IMR-90 (cell line): Measurements from ENCODE around the gene RCE1. TPM values are rescaled to one million over a fixed set of nuclear protein-coding genes. Genes with fewer than 3 reads are reported as not detected.

ENCODE experiments used
- ATAC-seq: fragments of 200-7000 bp; cut with Tn5 transposase; 2 replicates; pipeline ENCODE4 v1.9.1; 2020; ENCODE audit warnings: low read depth, mild to moderate bottlenecking, moderate library complexity
- BruUV-seq: library from RNA; stranded (reverse); fragments of 400-500 nt; replicated peaks from 2 replicates; lab custom pipeline; 2021; lab: Mats Ljungman, UMichigan
- CTCF ChIA-PET: fragments of 300-600 bp; formaldehyde crosslinking; extraction: SDS; loops from one replicate; lab custom pipeline; 2021; ENCODE audit warnings: antibody characterized with exemption; lab: Yijun Ruan, JAX
- POLR2A ChIA-PET: fragments of 300-600 bp; sonication (Branson Sonifier 250); formaldehyde crosslinking; loops from one replicate; lab custom pipeline; 2022; ENCODE audit warnings: antibody characterized with exemption; ENCODE audit not compliant: unreplicated experiment; lab: Charles Lee
- DNase-seq: peaks from one replicate; pipeline ENCODE4 v3.0.0; 2013
- H2AFZ ChIP-seq: replicated peaks from 2 replicates; pipeline ENCODE3; 2013; ENCODE audit warnings: low read length, mild to moderate bottlenecking; ENCODE audit not compliant: poor library complexity
- H2AK5ac ChIP-seq: 2 replicates; pipeline ENCODE4 v1.6.1; 2013; ENCODE audit warnings: low read depth, low read length, inconsistent platforms
- H2AK9ac ChIP-seq: replicated peaks from 2 replicates; pipeline ENCODE3; 2013; ENCODE audit warnings: mild to moderate bottlenecking, low read depth, low read length, moderate library complexity; ENCODE audit not compliant: poor library complexity
- H2BK120ac ChIP-seq: 2 replicates; pipeline ENCODE4 v1.6.1; 2013; ENCODE audit warnings: low read depth, low read length, inconsistent platforms
- H2BK15ac ChIP-seq: 3 replicates; pipeline ENCODE4 v1.6.1; 2013; ENCODE audit warnings: low read depth, low read length, inconsistent platforms
- H2BK20ac ChIP-seq: 2 replicates; pipeline ENCODE4 v1.6.1; 2013; ENCODE audit warnings: low read depth, mild to moderate bottlenecking, inconsistent platforms, low read length, moderate library complexity
- H2BK5ac ChIP-seq: 2 replicates; pipeline ENCODE4 v1.6.1; 2013; ENCODE audit warnings: mild to moderate bottlenecking, low read depth, low read length, inconsistent platforms; ENCODE audit not compliant: poor library complexity, severe bottlenecking
- H3K14ac ChIP-seq: replicated peaks from 2 replicates; pipeline ENCODE4 v1.6.1; 2013; ENCODE audit warnings: low read depth, low read length, inconsistent platforms
- H3K18ac ChIP-seq: 2 replicates; pipeline ENCODE4 v1.6.1; 2013; ENCODE audit warnings: low read depth, low read length, control low read depth
- H3K23ac ChIP-seq: 2 replicates; pipeline ENCODE4 v1.6.1; 2013; ENCODE audit warnings: low read depth, low read length, inconsistent platforms
- H3K27ac ChIP-seq: 2 replicates; pipeline ENCODE4 v1.5.1; 2013; ENCODE audit warnings: mild to moderate bottlenecking, control low read depth, low read length; ENCODE audit not compliant: insufficient read depth
- H3K27me3 ChIP-seq: 2 replicates; pipeline ENCODE4 v1.6.1; 2013; ENCODE audit warnings: low read length; ENCODE audit not compliant: control insufficient read depth, insufficient read depth
- H3K36me3 ChIP-seq: 2 replicates; pipeline ENCODE4 v1.6.1; 2013; ENCODE audit warnings: low read length, mixed read lengths; ENCODE audit not compliant: control insufficient read depth, insufficient read depth
- H3K4ac ChIP-seq: 2 replicates; pipeline ENCODE4 v1.6.1; 2013; ENCODE audit warnings: low read depth, low read length, inconsistent platforms
- H3K4me1 ChIP-seq: 2 replicates; pipeline ENCODE4 v1.6.1; 2013; ENCODE audit warnings: low read length, mixed read lengths; ENCODE audit not compliant: control insufficient read depth, insufficient read depth
- H3K4me2 ChIP-seq: 2 replicates; pipeline ENCODE4 v1.6.1; 2013; ENCODE audit warnings: low read depth, mild to moderate bottlenecking, control low read depth, low read length, moderate library complexity
- H3K4me3 ChIP-seq: 2 replicates; pipeline ENCODE4 v1.5.1; 2013; ENCODE audit warnings: low read depth, mild to moderate bottlenecking, control low read depth, low read length, moderate library complexity; ENCODE audit not compliant: insufficient read depth
- H3K56ac ChIP-seq: 2 replicates; pipeline ENCODE4 v1.6.1; 2013; ENCODE audit warnings: low read length, inconsistent platforms; ENCODE audit not compliant: insufficient read depth; ENCODE audit errors: extremely low read depth
- H3K79me1 ChIP-seq, 2 experiments: 2 replicates each; pipeline ENCODE4 v1.6.1; 2013; ENCODE audit warnings: low read length in 2 of 2, inconsistent platforms in 1 of 2, low read depth in 1 of 2
- H3K9ac ChIP-seq: 2 replicates; pipeline ENCODE4 v1.6.1; 2013; ENCODE audit warnings: low read depth, low read length, control low read depth
- H3K9me1 ChIP-seq: 2 replicates; pipeline ENCODE4 v1.6.1; 2013; ENCODE audit warnings: low read length, inconsistent platforms; ENCODE audit not compliant: insufficient read depth
- H3K9me3 ChIP-seq: 2 replicates; pipeline ENCODE4 v1.6.1; 2013; ENCODE audit warnings: low read length; ENCODE audit not compliant: control insufficient read depth, insufficient read depth
- H4K20me1 ChIP-seq: 2 replicates; pipeline ENCODE4 v1.6.1; 2013; ENCODE audit warnings: low read length, inconsistent platforms; ENCODE audit not compliant: insufficient read depth
- H4K5ac ChIP-seq: 2 replicates; pipeline ENCODE4 v1.6.1; 2013; ENCODE audit warnings: mild to moderate bottlenecking, low read depth, low read length, control low read depth
- H4K8ac ChIP-seq, 2 experiments: 2 replicates each; pipeline ENCODE4 v1.6.1; 2013; ENCODE audit warnings: low read depth in 2 of 2, low read length in 2 of 2, control low read depth in 1 of 2, inconsistent platforms in 1 of 2
- H4K91ac ChIP-seq: 2 replicates; pipeline ENCODE4 v1.6.1; 2013; ENCODE audit warnings: low read depth, low read length, inconsistent platforms; ENCODE audit not compliant: insufficient read depth
- CEBPB ChIP-seq: IDR thresholded peaks from 2 replicates; pipeline ENCODE4 v1.6.1; 2012; ENCODE audit warnings: low read depth, low read length, improper control_type of control experiment
- CHD1 ChIP-seq: IDR thresholded peaks from 2 replicates; pipeline ENCODE4 v1.6.1; 2012; ENCODE audit warnings: low read depth, low read length, improper control_type of control experiment
- ELK1 ChIP-seq: fragments of 150-350 bp; IDR thresholded peaks from 2 replicates; pipeline ENCODE4 v1.6.1; 2016; ENCODE audit warnings: low read depth, mild to moderate bottlenecking, low read length, moderate library complexity, borderline replicate concordance
- FOS ChIP-seq: fragments of 150-350 bp; IDR thresholded peaks from 2 replicates; pipeline ENCODE4 v1.6.1; 2016; ENCODE audit warnings: low read depth, low read length
- MAZ ChIP-seq: IDR thresholded peaks from 2 replicates; pipeline ENCODE4 v1.6.1; 2012; ENCODE audit warnings: low read depth, mild to moderate bottlenecking, low read length, improper control_type of control experiment, moderate library complexity, borderline replicate concordance
- MXI1 ChIP-seq: IDR thresholded peaks from 2 replicates; pipeline ENCODE4 v1.6.1; 2012; ENCODE audit warnings: low read depth, mild to moderate bottlenecking, low read length, moderate library complexity, borderline replicate concordance
- NFE2L2 ChIP-seq: fragments of 150-350 bp; IDR thresholded peaks from 2 replicates; pipeline ENCODE4 v1.6.1; 2016; ENCODE audit warnings: low read depth, mild to moderate bottlenecking, low read length
- POLR2A ChIP-seq: IDR thresholded peaks from 2 replicates; pipeline ENCODE4 v1.6.1; 2012; ENCODE audit warnings: mild to moderate bottlenecking, low read depth, low read length
- RFX5 ChIP-seq: IDR thresholded peaks from 2 replicates; pipeline ENCODE4 v1.8.0; 2012; ENCODE audit warnings: low read depth, mild to moderate bottlenecking, low read length, moderate library complexity
- SMC3 ChIP-seq: fragments of 150-350 bp; IDR thresholded peaks from 2 replicates; pipeline ENCODE4 v1.6.1; 2016; ENCODE audit warnings: low read depth, mild to moderate bottlenecking, antibody characterized with exemption, low read length, moderate library complexity
- WGBS, 2 experiments: methylation state at CpG; one replicate each; pipeline versions ENCODE4 v1.1.5 to v1.1.7; 2013; ENCODE audit warnings: missing lambda C conversion rate in 2 of 2; ENCODE audit not compliant: insufficient read length in 1 of 2; ENCODE audit errors: extremely low coverage in 2 of 2; 5-methylcytosine and 5-hydroxymethylcytosine counted together
- dilution Hi-C: fragments of 300-500 bp; cut with HindIII; formaldehyde crosslinking; loops from one replicate; pipeline ENCODE4 v1.14.3; 2018; ENCODE audit warnings: low sequenced_read_pairs; ENCODE audit not compliant: unreplicated experiment
- in situ Hi-C: fragments of 300-500 bp; cut with MboI; formaldehyde crosslinking; loops from 3 replicates; pipeline ENCODE4 v1.14.3; 2019; ENCODE audit warnings: low sequenced_read_pairs, inconsistent platforms, mixed read lengths
- intact Hi-C: fragments of 100-400 bp; cut with micrococcal nuclease; formaldehyde crosslinking; loops from 2 replicates; pipeline ENCODE4 v1.10.0; 2022
- polyA plus RNA-seq, 3 experiments: library from polyadenylated mRNA; depleted of rRNA; stranded (reverse); fragments of >200 nt; gene quantifications; 2 replicates each; pipeline ENCODE4 v1.2.3, GENCODE V29; 2012; ENCODE audit warnings: low replicate concordance in 1 of 3
- total RNA-seq: library from RNA; depleted of rRNA; stranded (reverse); fragments of >200 nt; gene quantifications from 2 replicates; pipeline ENCODE4 v1.2.3, GENCODE V29; 2012
- TF ChIP-seq, protein P1 (sequence below): fragments of 150-350 bp; IDR thresholded peaks from 2 replicates; pipeline ENCODE4 v1.6.1; 2017; ENCODE audit warnings: mild to moderate bottlenecking, antibody characterized with exemption, low read length, low read depth
- TF ChIP-seq, protein P2 (sequence below): conservative IDR thresholded peaks from 2 replicates; pipeline ENCODE4 v1.5.1; 2012; ENCODE audit warnings: mild to moderate bottlenecking, low read depth, low read length, improper control_type of control experiment

Gene RCE1
- total and polyA plus RNA-seq, 2 of the 4 experiments (the other 2 are of a cell fraction) = 6.6 to 19.4 TPM

- H2BK120ac ChIP-seq = no peak overlapping the region
- H3K4me3 ChIP-seq = no peak overlapping the region
- H3K9me1 ChIP-seq = no peaks in the 10 kb centered on the region
- H2AFZ ChIP-seq = no peak overlapping the region
- in situ Hi-C loops (no loop called here), intact Hi-C loops (no loop called here), dilution Hi-C loops (no loop called here)
- H3K4me2 ChIP-seq = no peak overlapping the region
- no peak overlapping the region for H3K18ac ChIP-seq
- H3K27me3 ChIP-seq = no peaks in the 10 kb centered on the region
- no peak overlapping the region for H3K9ac ChIP-seq
- no peak overlapping the region for H3K56ac ChIP-seq
- no peaks in the 10 kb centered on the region for H3K9me3 ChIP-seq
- ATAC-seq (no peak; the same call in 1 of the 2 replicates), DNase-seq (no peak)
- H3K14ac ChIP-seq = no peak overlapping the region; the same call in 1 of the 2 replicates
- peaks cover 54% of the 10 kb centered on the region; the same call in 1 of the 2 replicates for H3K36me3 ChIP-seq
- POLR2A ChIA-PET = no interaction called here
- H2BK5ac ChIP-seq = no peak overlapping the region
- no peak overlapping the region for H4K91ac ChIP-seq
- H3K4ac ChIP-seq = no peak overlapping the region
- H2BK20ac ChIP-seq = no peak overlapping the region
- no TSS peak for BruUV-seq
- H3K79me1 ChIP-seq = no peaks in the 10 kb centered on the region
- CTCF ChIA-PET = no interaction called here
- TF ChIP-seq NFE2L2 (no peak), CEBPB (no peak), POLR2A (no peak), MAZ (no peak), ELK1 (no peak), CHD1 (no peak), SMC3 (no peak), RFX5 (no peak), MXI1 (no peak), FOS (no peak)
- TF ChIP-seq, protein P1, sequence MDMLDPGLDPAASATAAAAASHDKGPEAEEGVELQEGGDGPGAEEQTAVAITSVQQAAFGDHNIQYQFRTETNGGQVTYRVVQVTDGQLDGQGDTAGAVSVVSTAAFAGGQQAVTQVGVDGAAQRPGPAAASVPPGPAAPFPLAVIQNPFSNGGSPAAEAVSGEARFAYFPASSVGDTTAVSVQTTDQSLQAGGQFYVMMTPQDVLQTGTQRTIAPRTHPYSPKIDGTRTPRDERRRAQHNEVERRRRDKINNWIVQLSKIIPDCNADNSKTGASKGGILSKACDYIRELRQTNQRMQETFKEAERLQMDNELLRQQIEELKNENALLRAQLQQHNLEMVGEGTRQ = no peak
- TF ChIP-seq, protein P2, sequence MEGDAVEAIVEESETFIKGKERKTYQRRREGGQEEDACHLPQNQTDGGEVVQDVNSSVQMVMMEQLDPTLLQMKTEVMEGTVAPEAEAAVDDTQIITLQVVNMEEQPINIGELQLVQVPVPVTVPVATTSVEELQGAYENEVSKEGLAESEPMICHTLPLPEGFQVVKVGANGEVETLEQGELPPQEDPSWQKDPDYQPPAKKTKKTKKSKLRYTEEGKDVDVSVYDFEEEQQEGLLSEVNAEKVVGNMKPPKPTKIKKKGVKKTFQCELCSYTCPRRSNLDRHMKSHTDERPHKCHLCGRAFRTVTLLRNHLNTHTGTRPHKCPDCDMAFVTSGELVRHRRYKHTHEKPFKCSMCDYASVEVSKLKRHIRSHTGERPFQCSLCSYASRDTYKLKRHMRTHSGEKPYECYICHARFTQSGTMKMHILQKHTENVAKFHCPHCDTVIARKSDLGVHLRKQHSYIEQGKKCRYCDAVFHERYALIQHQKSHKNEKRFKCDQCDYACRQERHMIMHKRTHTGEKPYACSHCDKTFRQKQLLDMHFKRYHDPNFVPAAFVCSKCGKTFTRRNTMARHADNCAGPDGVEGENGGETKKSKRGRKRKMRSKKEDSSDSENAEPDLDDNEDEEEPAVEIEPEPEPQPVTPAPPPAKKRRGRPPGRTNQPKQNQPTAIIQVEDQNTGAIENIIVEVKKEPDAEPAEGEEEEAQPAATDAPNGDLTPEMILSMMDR = no peak
- no peak overlapping the region for H4K5ac ChIP-seq
- no peak overlapping the region for H2BK15ac ChIP-seq
- H2AK9ac ChIP-seq = no peak overlapping the region
- H3K4me1 ChIP-seq = peaks cover 2% of the 10 kb centered on the region; the same call in 1 of the 2 replicates
- no peak overlapping the region for H3K23ac ChIP-seq
- 90% methylated on average over 4 of the region's 14 CpGs; no CpG with 5 or more reads in 1 of the 2 experiments for WGBS, 2 experiments
- H3K27ac ChIP-seq = no peak overlapping the region
- H2AK5ac ChIP-seq = no peak overlapping the region
- H4K8ac ChIP-seq = no peak overlapping the region
- H4K20me1 ChIP-seq = no peaks in the 10 kb centered on the region
Observed at GRCh38 chr11:66867425-66868040, 24.3 kb downstream of the RCE1 start.
